ENCODE measurements around the gene MRAP2.

DNA sequence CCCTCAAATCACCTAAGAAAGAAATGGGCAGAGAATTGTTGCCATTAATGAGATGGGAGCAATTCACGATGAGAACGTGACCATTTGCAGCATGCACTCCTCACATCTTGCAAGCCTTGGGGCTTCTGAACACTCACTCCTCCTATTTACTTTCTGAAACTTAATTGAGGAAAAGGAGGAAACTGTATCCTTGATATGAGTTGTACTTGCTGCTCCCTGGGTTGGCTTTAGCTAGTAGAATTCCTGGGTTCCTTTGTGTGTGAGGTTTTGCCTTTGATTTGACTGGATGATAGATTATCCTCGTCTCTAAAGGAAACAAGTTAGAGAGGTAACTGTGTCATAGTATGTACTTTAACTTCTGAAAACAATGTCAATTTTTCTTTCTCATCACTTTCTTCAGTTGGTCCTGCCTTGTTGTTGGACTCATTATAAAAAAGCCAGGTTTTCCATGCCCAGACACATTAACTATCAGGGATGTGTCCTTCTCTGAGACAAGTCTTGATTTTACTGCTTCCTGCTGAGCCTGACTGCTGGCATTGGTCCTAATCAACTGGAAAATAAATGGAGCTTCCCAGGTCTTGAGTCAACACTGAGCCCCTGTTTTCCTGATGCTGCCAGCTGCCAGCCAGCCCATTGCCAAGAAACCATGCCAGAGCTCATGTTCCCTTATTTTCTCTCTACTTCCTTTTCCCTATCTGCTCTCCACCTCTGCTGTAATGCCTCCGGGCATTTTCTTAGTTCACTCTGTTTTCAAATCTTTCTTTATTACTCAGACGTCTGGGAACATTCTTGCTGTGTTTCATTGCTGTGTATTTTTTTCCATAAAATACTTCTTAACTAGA is 6.0 kb upstream of the MRAP2 start:
- TF ChIP-seq, protein P1, sequence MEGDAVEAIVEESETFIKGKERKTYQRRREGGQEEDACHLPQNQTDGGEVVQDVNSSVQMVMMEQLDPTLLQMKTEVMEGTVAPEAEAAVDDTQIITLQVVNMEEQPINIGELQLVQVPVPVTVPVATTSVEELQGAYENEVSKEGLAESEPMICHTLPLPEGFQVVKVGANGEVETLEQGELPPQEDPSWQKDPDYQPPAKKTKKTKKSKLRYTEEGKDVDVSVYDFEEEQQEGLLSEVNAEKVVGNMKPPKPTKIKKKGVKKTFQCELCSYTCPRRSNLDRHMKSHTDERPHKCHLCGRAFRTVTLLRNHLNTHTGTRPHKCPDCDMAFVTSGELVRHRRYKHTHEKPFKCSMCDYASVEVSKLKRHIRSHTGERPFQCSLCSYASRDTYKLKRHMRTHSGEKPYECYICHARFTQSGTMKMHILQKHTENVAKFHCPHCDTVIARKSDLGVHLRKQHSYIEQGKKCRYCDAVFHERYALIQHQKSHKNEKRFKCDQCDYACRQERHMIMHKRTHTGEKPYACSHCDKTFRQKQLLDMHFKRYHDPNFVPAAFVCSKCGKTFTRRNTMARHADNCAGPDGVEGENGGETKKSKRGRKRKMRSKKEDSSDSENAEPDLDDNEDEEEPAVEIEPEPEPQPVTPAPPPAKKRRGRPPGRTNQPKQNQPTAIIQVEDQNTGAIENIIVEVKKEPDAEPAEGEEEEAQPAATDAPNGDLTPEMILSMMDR (IDR thresholded peaks at IDR 0.05; ENCODE audit: extremely low read depth in 1 of 2, insufficient read depth in 1 of 2, low read depth in 1 of 2, low read length in 2 of 2), result no peak
- no peak for TF ChIP-seq POLR2A (IDR thresholded peaks at IDR 0.05; ENCODE audit: low read depth, low read length)
- no peak for TF ChIP-seq POLR2AphosphoS5 (IDR thresholded peaks at IDR 0.05; ENCODE audit: insufficient read depth, low read depth, low read length)
- TF ChIP-seq FOS (IDR thresholded peaks at IDR 0.05; ENCODE audit: borderline replicate concordance, insufficient read depth, low read length), result no peak
- TF ChIP-seq EZH2 (IDR thresholded peaks at IDR 0.05; ENCODE audit: borderline replicate concordance, low read depth, low read length, severe bottlenecking), result no peak
- no peak for TF ChIP-seq JUN (IDR thresholded peaks at IDR 0.05; ENCODE audit: borderline replicate concordance, insufficient read depth, insufficient read length, low read depth)
- TF ChIP-seq, protein P2, sequence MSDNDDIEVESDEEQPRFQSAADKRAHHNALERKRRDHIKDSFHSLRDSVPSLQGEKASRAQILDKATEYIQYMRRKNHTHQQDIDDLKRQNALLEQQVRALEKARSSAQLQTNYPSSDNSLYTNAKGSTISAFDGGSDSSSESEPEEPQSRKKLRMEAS (IDR thresholded peaks at IDR 0.05; ENCODE audit: insufficient read depth, insufficient read length), result no peak
- TF ChIP-seq GATA2 (IDR thresholded peaks at IDR 0.05; ENCODE audit: insufficient read depth, insufficient read length, low read depth, low read length), result no peak
